Measurements from ENCODE around the gene RASA4B.

The RASA4B gene

DNA sequence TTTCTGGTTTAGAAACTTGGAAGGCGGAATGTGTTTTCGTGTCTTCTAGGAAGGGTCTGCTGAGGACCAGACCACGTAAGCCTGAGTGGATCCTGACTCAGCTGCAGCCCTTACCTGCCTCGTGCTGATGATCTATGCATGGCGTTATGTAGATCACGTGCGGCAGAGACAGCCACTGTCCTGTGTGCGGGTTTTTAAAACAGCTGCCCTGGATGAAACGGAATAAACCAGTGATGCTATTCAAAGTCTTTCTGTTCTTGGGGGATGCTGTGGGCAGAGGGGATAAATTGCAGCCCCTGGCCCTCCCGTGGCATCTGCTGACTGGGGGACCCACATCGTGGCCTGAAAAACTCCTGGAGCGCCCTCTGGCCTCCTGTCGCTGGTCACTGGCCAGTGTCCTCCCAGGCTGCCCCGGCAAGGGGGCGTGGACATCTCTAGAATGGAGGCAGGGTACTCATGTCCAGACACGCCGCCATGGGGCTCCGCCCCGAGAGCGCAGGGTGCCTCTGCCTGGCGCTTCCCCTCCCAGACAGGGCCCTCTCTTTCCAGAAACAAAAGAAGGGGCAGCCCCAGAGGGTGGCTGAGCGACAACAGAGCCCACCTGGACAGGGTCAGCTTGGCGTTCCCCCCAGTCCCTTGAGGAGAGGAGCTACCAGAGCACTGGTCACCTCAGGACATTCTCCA, 66.1 kb downstream of the RASA4B start:
- peak; percentile 67 to 83 for DNase-seq

DNA sequence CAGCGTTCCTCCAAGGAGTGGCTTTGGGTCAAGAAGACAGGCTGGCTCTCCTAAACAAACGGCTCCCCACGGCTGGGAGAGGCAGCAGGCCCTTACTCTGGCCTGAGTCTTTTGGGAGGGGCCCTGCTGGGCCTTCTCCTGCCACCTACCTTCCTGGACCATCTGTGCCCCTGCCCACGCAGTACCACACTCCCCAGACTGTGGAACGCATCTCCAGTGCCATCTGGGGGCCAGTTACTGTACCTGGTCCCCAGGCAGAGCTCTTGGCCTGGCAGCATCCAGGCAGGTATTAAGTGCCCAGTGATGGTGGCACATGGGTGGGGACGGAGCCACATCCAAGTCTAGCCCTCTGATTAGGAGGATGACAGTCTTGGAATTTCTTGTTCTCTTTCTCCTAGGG, 67.3 kb downstream of the RASA4B start:
- DNase-seq = peak in 1 of 2 experiments; percentile 4

DNA sequence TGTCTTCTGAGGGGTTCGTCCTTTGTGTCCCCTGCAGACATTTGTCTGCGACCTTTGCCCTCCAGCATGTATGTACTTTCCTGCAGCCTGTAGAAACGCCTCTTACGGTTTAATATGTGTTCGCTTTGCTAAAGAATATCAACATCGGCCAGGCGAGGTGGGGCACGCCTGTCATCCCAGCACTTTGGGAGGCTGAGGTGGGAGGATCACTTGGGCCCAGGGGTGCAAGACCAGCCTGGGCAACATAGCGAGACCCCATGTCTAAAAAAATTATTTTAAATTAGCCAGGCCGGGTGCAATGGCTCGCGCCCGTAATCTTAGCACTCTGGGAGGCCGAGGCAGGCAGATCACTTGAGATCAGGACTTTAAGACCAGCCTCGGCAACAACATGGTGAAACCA, 68.4 kb downstream of the RASA4B start:
- DNase-seq = no peak

DNA sequence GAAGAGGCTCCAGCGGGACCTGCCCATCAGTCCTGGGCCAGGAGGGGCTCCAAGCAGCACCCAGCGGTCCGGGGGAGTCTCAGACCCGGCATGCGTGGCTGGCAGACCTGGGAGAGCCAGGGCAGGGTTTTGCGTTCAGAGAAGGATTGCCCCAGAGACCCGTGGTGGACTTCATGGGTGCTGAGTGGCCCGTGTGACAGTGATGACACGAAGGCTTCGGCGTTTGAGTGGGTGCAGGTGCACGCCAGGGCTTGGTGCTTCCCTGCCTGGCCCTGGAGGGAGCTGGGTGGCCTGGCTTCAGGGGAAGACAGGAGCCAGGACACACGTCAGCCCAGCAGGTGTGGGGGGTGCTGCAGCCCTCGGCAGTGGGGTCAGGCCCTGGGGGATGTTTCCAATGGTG, 70.3 kb downstream of the RASA4B start:
- no peak for DNase-seq

DNA sequence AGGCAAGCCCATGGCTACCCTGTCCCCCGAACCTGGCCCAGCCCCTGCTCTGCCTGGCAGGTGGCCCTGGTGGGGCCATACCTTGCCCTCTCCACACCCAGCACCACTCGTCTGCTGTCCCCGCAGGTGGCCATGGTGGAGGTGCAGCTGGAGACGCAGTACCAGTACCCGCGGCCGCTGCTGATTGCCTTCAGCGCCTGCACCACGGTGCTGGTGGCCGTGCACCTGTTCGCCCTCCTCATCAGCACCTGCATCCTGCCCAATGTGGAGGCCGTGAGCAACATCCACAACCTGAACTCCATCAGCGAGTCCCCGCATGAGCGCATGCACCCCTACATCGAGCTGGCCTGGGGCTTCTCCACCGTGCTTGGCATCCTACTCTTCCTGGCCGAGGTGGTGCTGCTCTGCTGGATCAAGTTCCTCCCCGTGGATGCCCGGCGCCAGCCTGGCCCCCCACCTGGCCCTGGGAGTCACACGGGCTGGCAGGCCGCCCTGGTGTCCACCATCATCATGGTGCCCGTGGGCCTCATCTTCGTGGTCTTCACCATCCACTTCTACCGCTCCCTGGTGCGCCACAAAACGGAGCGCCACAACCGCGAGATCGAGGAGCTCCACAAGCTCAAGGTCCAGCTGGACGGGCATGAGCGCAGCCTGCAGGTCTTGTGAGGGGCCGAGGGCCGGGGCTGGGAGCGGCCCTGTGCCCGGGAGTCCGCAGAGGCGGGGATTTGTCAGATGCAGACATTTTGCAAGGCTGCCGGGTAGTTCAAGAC, 71.0 kb downstream of the RASA4B start:
- DNase-seq = no peak

DNA sequence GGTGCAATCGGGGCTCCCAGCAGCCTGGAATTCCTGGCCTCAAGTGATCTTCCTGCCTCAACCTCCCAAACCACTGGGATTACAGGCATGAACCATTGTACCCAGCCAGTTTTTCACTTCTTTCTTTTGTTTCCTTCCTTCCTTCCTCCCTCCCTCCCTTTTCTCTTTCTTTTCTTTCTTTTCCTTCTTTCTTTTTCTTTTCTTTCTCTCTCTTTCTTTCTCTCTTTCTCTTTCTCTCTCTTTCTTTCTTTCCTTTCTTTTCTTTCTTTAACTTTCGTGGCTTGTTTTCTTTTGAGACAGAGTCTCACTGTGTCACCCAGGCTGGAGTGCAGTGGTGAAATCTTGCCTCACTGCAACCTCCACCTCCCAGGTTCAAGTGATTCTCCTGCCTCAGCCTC, 71.9 kb downstream of the RASA4B start:
- no peak for DNase-seq

DNA sequence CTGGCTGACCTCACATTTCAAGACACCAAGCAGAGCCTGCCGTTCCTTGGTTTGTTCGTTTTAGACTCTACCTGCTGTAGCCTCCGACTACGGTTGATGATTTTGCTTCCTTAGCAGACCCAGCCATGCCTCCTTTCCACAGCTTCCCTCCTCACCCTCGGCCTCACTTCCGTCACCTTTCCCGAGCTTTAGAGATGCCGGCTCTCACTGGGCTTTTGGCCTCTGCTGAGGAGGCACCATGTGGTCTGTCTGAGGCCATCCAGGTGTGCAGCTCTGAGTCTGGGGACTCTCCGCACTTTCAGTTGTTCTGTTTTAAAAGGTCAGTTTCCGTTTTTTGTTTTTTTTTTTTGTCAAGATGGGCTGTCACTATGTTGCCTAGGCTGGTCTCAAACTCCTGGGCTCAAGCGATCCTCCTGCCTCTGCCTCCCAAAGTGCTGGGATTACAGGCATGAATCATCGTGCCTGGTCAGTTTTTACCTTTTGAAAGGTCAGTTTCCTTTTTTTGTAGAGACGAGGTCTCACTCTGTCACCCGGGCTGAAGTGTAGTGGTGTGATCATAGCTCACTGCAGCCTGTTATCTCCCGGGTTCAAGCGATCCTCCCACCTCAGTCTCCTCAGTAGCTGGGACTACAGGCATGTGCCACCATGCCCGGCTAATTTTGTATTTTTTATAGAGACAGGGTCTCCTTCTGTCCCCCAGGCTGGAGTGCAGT, 72.5 kb downstream of the RASA4B start:
- DNase-seq = no peak

DNA sequence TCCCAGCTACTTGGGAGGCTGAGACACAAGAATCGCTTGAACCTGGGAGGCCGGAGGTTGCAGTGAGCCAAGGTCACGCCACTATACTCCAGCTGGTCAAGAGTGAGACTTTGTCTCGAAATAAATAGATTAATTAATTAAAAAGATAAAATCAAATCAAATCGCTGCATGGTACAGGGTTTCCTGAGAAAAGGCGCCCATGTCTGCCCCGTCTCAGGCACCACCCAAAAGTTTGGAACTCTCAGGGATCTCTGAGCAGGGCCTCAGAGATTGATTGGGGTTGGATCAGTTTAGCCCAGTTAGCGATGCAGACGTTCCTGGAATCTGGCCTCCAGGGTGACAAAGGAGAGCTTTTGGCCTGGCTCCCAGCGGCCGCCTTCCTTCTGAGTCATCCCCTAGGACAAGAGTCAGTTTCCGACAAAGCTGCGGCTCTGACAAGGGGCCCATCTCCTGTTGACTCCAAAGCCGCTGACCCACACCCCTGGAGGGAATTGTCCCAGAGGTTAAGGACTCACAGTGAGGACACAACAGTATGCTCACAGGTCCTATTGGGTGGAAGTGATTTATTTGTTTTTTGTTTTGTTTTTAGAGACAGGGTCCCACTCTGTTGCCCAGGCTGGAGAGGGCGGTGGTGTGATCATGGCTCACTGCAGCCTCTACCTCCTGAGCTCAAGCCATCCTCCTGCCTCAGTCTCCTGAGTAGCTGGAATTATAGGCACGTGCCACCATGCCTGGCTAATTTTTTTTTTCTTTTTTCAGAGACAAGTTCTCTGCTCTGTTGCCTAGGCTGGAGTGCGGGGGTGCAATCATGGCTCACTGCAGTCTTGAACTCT, 77.4 kb downstream of the RASA4B start:
- no peak for DNase-seq

DNA sequence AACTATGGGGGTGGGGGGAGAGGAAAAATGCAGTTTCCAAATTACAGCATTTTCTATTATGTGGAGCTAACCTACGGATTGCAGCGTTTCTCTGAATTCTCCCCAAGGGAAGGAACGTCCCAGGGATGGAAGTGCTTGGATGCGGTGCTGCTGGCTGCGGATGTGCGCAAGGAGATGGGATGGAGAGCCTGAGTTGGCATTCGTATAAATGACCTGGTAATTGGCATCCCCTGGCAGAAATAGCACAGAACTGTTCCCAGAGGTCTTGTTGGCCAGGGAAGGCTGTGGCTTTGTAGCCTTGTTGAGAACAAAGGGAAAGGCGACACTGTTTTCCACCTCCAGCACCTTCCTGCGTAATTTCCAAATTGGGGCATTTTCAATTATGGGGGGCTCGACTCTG, 81.5 kb downstream of the RASA4B start:
- DNase-seq = no peak

DNA sequence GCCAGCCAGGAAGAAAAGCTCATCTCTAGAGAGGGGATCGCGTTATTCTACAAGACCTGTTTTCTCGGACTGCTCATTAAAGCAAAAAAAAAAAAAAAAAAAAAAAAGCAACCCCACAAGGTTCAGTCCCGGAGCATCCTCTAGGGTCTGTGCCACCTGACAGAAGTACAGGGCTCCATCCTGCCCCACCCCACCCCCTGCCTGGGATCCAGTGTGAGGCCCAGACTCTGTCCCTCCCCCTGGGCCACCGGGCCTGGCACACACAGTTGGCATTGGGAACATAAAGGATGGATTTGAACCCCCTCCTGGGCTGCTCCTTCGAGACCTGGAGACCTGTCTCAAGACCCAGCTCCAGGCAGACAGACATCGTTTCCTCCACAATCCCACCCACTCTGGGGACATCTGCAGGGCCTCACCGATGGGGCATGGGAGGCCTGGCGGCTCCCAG, 83.5 kb downstream of the RASA4B start:
- no peak for DNase-seq

DNA sequence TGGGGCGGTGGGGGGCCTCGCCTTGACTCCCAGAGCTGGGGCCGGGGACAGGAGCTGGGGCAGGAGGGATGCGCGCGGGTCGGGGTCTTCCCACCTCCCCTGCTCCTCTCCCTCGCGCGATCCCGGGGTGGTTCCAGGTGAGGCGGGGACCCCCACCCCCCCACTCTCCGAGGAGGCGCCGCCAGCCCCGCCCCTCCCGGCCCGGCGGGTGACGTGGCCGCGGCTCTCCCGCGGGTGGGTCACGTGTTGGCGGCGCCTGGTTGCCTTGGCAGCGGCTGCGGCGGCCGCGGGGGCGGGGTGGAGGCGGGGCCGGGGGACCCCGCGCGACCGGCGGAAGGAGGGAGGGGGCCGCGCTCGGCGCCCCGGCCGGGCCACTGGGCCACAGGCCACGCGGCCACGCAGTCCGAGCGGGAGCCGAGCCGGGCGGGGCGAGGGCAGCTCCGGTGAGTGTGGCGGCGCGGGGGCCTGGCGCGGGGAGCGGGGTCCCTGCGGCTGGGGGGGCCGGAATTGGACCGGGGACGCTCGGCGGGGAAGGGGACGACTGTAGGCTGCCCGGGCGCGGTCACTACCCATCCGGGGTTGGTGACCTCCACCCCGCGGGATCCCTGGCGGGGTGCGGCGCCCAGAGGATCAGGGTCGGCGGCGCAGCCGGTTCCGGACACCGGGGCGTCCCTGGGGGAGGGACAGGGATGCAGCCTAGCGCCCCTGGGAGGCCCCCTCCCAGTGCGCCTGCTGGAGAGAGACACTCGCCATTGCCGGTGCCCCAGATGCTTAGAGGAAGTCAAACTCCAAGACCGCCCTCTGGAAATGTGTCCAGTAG, 84.1 kb downstream of the RASA4B start, which contains the start of gene ORAI2:
ORAI2 (plus strand) TSS at position 357 of the 820 bp plus-strand sequence. CDS start 5,382 bp downstream, outside the sequence.
- DNase-seq = peak; percentile 37 to 45
